PFSK-1 (cell line): ENCODE measurements around the gene ACOX1.

Experiments used
- FOXP2 ChIP-seq: optimal IDR thresholded peaks from 2 replicates; pipeline ENCODE3; 2011; ENCODE audit warnings: borderline replicate concordance, control low read depth, inconsistent platforms; ENCODE audit not compliant: insufficient read depth; ENCODE audit errors: extremely low read length, extremely low read depth
- POLR2AphosphoS5 ChIP-seq: IDR thresholded peaks from 2 replicates; pipeline ENCODE4 v1.6.1; 2012; ENCODE audit warnings: low read depth, mild to moderate bottlenecking, control low read depth, low read length, moderate library complexity
- SIN3A ChIP-seq: IDR thresholded peaks from 2 replicates; pipeline ENCODE4 v1.6.1; 2012; ENCODE audit warnings: mild to moderate bottlenecking, low read length, moderate library complexity, borderline replicate concordance; ENCODE audit not compliant: insufficient read depth
- TAF1 ChIP-seq: IDR thresholded peaks from 2 replicates; pipeline ENCODE4 v1.6.1; 2012; ENCODE audit warnings: low read length, control low read depth, borderline replicate concordance; ENCODE audit not compliant: insufficient read depth
- TF ChIP-seq, protein P1 (sequence below), 2 experiments: IDR thresholded peaks; 2 replicates each; pipeline versions ENCODE4 v1.6.1 to v1.8.0; 2011 to 2012; ENCODE audit warnings: low read depth in 2 of 2, low read length in 2 of 2, control low read depth in 1 of 2, inconsistent platforms in 1 of 2, mild to moderate bottlenecking in 1 of 2, moderate library complexity in 1 of 2; ENCODE audit not compliant: insufficient read depth in 1 of 2

DNA sequence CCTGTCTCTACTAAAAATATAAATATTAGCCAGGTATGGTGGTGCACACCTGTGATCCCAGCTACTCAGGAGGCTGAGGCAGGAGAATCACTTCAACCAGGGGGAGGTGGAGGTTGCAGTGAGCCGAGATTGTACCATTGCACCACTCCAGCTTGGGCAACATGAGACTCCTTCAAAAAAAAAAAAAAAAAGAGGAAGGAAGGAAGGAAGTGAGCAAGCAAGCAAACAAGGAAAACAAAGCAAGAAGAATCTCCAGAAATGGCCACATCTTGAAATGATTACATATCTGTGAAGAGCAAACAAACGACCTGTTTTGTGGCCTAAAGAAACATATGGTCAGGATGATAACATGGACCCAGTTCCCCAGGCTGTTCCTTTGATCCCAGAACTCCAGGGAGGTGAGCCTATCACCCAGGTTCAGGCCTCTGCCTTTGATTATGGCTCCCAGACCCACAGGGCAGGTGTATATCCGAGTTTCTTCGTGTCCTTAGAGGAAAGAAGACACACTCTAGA lies 8.9 kb downstream of the ACOX1 start:
- no peak for TF ChIP-seq TAF1
- TF ChIP-seq POLR2AphosphoS5, result no peak
- no peak for TF ChIP-seq FOXP2
- TF ChIP-seq, protein P1, sequence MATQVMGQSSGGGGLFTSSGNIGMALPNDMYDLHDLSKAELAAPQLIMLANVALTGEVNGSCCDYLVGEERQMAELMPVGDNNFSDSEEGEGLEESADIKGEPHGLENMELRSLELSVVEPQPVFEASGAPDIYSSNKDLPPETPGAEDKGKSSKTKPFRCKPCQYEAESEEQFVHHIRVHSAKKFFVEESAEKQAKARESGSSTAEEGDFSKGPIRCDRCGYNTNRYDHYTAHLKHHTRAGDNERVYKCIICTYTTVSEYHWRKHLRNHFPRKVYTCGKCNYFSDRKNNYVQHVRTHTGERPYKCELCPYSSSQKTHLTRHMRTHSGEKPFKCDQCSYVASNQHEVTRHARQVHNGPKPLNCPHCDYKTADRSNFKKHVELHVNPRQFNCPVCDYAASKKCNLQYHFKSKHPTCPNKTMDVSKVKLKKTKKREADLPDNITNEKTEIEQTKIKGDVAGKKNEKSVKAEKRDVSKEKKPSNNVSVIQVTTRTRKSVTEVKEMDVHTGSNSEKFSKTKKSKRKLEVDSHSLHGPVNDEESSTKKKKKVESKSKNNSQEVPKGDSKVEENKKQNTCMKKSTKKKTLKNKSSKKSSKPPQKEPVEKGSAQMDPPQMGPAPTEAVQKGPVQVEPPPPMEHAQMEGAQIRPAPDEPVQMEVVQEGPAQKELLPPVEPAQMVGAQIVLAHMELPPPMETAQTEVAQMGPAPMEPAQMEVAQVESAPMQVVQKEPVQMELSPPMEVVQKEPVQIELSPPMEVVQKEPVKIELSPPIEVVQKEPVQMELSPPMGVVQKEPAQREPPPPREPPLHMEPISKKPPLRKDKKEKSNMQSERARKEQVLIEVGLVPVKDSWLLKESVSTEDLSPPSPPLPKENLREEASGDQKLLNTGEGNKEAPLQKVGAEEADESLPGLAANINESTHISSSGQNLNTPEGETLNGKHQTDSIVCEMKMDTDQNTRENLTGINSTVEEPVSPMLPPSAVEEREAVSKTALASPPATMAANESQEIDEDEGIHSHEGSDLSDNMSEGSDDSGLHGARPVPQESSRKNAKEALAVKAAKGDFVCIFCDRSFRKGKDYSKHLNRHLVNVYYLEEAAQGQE (IDR thresholded peaks at IDR 0.05; ENCODE audit: insufficient read depth in 1 of 2, low read depth in 2 of 2, low read length in 2 of 2), result no peak
- no peak for TF ChIP-seq SIN3A
